Activated T-cell treated with anti-CD3 and anti-CD28 coated beads, Interleukin-2, amount 50 U/mL, for 24 hours (primary cell): ENCODE results near the gene PCOLCE2.

Experiments used
- DNase-seq: peaks from one replicate; pipeline ENCODE4 v3.0.0-alpha.2; 2020
- H3K27ac Mint-ChIP-seq: 2 replicates; pipeline ENCODE4 v1.8.0; 2020; ENCODE audit warnings: mild to moderate bottlenecking, mixed read lengths
- H3K27me3 Mint-ChIP-seq: 2 replicates; pipeline ENCODE4 v1.8.0; 2020; ENCODE audit warnings: mixed read lengths
- H3K36me3 Mint-ChIP-seq: 2 replicates; pipeline ENCODE4 v1.8.0; 2020; ENCODE audit warnings: low read depth, mixed read lengths
- H3K4me1 Mint-ChIP-seq: 2 replicates; pipeline ENCODE4 v1.8.0; 2020; ENCODE audit warnings: low read depth, mixed read lengths
- H3K4me3 Mint-ChIP-seq: 2 replicates; pipeline ENCODE4 v1.8.0; 2020; ENCODE audit warnings: mild to moderate bottlenecking, moderate library complexity, mixed read lengths
- H3K9me3 Mint-ChIP-seq: 2 replicates; pipeline ENCODE4 v1.8.0; 2020; ENCODE audit warnings: mixed read lengths

The PCOLCE2 gene

GRCh38 chr3:142782616-142783015 is 106.3 kb downstream of the PCOLCE2 start:
- Mint-ChIP-seq H3K27me3 (no peaks in the 10 kb centered on the region), H3K27ac (no peak overlapping the region), H3K4me3 (no peak overlapping the region), H3K9me3 (no peaks in the 10 kb centered on the region), H3K4me1 (no peaks in the 10 kb centered on the region), H3K36me3 (peaks cover 8% of the 10 kb centered on the region)
- no peak for DNase-seq

GRCh38 chr3:142779591-142779990 is 109.3 kb downstream of the PCOLCE2 start:
- Mint-ChIP-seq H3K4me1 (no peaks in the 10 kb centered on the region), H3K27me3 (no peaks in the 10 kb centered on the region), H3K36me3 (peaks cover 4% of the 10 kb centered on the region), H3K27ac (no peak overlapping the region), H3K9me3 (no peaks in the 10 kb centered on the region), H3K4me3 (no peak overlapping the region)
- no peak for DNase-seq

- Mint-ChIP-seq H3K36me3 (peaks cover 4% of the 10 kb centered on the region), H3K27ac (no peak overlapping the region), H3K4me3 (no peak overlapping the region), H3K4me1 (no peaks in the 10 kb centered on the region), H3K27me3 (no peaks in the 10 kb centered on the region), H3K9me3 (no peaks in the 10 kb centered on the region)
- no peak for DNase-seq
Observed at GRCh38 chr3:142778541-142778940, 110.3 kb downstream of the PCOLCE2 start.

- peaks cover under 1% of the 10 kb centered on the region for H3K9me3 Mint-ChIP-seq
- H3K4me3 Mint-ChIP-seq, result no peak overlapping the region
- H3K27me3 Mint-ChIP-seq, result no peaks in the 10 kb centered on the region
- H3K27ac Mint-ChIP-seq, result no peak overlapping the region
- H3K36me3 Mint-ChIP-seq, result peaks cover 6% of the 10 kb centered on the region
- DNase-seq, result no peak
- no peaks in the 10 kb centered on the region for H3K4me1 Mint-ChIP-seq
Observed at GRCh38 chr3:142777927-142778326, 111.0 kb downstream of the PCOLCE2 start.

- Mint-ChIP-seq H3K36me3 (peaks cover 28% of the 10 kb centered on the region), H3K27me3 (no peaks in the 10 kb centered on the region), H3K27ac (no peak overlapping the region), H3K9me3 (peaks cover 13% of the 10 kb centered on the region), H3K4me3 (no peak overlapping the region), H3K4me1 (no peaks in the 10 kb centered on the region)
- DNase-seq, result no peak
Observed at GRCh38 chr3:142768338-142768737, 120.5 kb downstream of the PCOLCE2 start.
